Measurements from ENCODE around the gene NQO1.
"Not testable (repeated sequence)": the region's sequence is repeated elsewhere in the genome, so short reads cannot be mapped to it uniquely, and the experiment has no call there.

NQO1 gene

GRCh38 chr16:69726313-69727060, at the start of gene NQO1:
TSS of gene NQO1 (minus strand) at chr16:69726560. CDS start at chr16:69726439, 121 bp downstream.
- DNase-seq (ENCODE audit: low spot score) = peak; percentile 89

- DNase-seq (ENCODE audit: low spot score) = no peak
Observed at GRCh38 chr16:69775563-69775962, 49.2 kb upstream of the NQO1 start.

- DNase-seq (ENCODE audit: low spot score) = no peak
Observed at GRCh38 chr16:69773260-69773947, 47.0 kb upstream of the NQO1 start.

- DNase-seq (ENCODE audit: low spot score) = no peak
Observed at GRCh38 chr16:69771651-69771967, 45.2 kb upstream of the NQO1 start.

GRCh38 chr16:69769404-69769803, 43.0 kb upstream of the NQO1 start:
- DNase-seq (ENCODE audit: low spot score) = no peak

GRCh38 chr16:69768666-69769065, 42.3 kb upstream of the NQO1 start:
- no peak for DNase-seq (ENCODE audit: low spot score)

- no peak for DNase-seq (ENCODE audit: low spot score)
Observed at GRCh38 chr16:69767459-69768229, 41.3 kb upstream of the NQO1 start.

GRCh38 chr16:69763599-69763942, 37.2 kb upstream of the NQO1 start:
- DNase-seq (ENCODE audit: low spot score) = no peak

- peak; percentile 27 for DNase-seq (ENCODE audit: low spot score)
Observed at GRCh38 chr16:69762814-69763598, 36.6 kb upstream of the NQO1 start.

GRCh38 chr16:69761983-69762813, 35.8 kb upstream of the NQO1 start, which contains the start of gene WWP2:
TSS of gene WWP2 (plus strand) at chr16:69762332. CDS start at chr16:69787011, 24,679 bp downstream.
- peak; percentile 73 for DNase-seq (ENCODE audit: low spot score)

GRCh38 chr16:69757375-69757774, 31.0 kb upstream of the NQO1 start:
- DNase-seq (ENCODE audit: low spot score) = not testable (repeated sequence)

GRCh38 chr16:69756705-69757104, 30.3 kb upstream of the NQO1 start:
- no peak for DNase-seq (ENCODE audit: low spot score)

- DNase-seq (ENCODE audit: low spot score) = peak; percentile 97
Observed at GRCh38 chr16:69754469-69755310, 28.3 kb upstream of the NQO1 start, which contains the start of gene NOB1. TSS of gene NOB1 (minus strand) at chr16:69754926. CDS start at chr16:69754910, 16 bp downstream.

- no peak for DNase-seq (ENCODE audit: low spot score)
Observed at GRCh38 chr16:69754143-69754468, 27.7 kb upstream of the NQO1 start.

- DNase-seq (ENCODE audit: low spot score) = no peak
Observed at GRCh38 chr16:69748694-69749345, 22.5 kb upstream of the NQO1 start.

GRCh38 chr16:69747115-69747514, 20.8 kb upstream of the NQO1 start:
- no peak for DNase-seq (ENCODE audit: low spot score)

GRCh38 chr16:69745959-69746358, 19.6 kb upstream of the NQO1 start:
- no peak for DNase-seq (ENCODE audit: low spot score)

- no peak for DNase-seq (ENCODE audit: low spot score)
Observed at GRCh38 chr16:69745232-69745612, 18.9 kb upstream of the NQO1 start.

GRCh38 chr16:69744363-69745231, 18.2 kb upstream of the NQO1 start:
- DNase-seq (ENCODE audit: low spot score) = no peak
